Kasumi-1 (cell line): Measurements from ENCODE around the gene PROM2.
A peak's percentile ranks its signal among the peaks of the same experiment; 100 is the strongest.
"Not testable (repeated sequence)": the region's sequence is repeated elsewhere in the genome, so short reads cannot be mapped to it uniquely, and the experiment has no call there.

ENCODE experiments used
- DNase-seq, 2 experiments: peaks; one replicate each; lab custom pipeline; 2025; lab: John Stamatoyannopoulos, UW

The PROM2 gene

GRCh38 chr2:95268211-95269035 is 5.8 kb upstream of the PROM2 start:
- DNase-seq = no peak

GRCh38 chr2:95269036-95269680 is 5.1 kb upstream of the PROM2 start:
- DNase-seq = no peak

- not testable (repeated sequence) for DNase-seq
Observed at GRCh38 chr2:95269745-95270144, 4.5 kb upstream of the PROM2 start.

GRCh38 chr2:95270541-95271081 is 3.6 kb upstream of the PROM2 start:
- DNase-seq = no peak

GRCh38 chr2:95271381-95271971 is 2.8 kb upstream of the PROM2 start:
- no peak for DNase-seq

GRCh38 chr2:95272299-95272751 is 1.9 kb upstream of the PROM2 start:
- DNase-seq = no peak

- no peak for DNase-seq
Observed at GRCh38 chr2:95272781-95273180, 1.5 kb upstream of the PROM2 start.

- no peak for DNase-seq
Observed at GRCh38 chr2:95273566-95274290, 521 bp upstream of the PROM2 start.

- no peak for DNase-seq
Observed at GRCh38 chr2:95275151-95275515, 884 bp downstream of the PROM2 start.

GRCh38 chr2:95275601-95276243 is 1.5 kb downstream of the PROM2 start:
- peak; percentile 17 to 34 for DNase-seq

- DNase-seq = no peak
Observed at GRCh38 chr2:95276244-95276887, 2.1 kb downstream of the PROM2 start.

- DNase-seq = no peak
Observed at GRCh38 chr2:95276888-95277245, 2.6 kb downstream of the PROM2 start.

- DNase-seq = no peak
Observed at GRCh38 chr2:95277246-95277906, 3.1 kb downstream of the PROM2 start.

- no peak for DNase-seq
Observed at GRCh38 chr2:95278051-95278471, 3.8 kb downstream of the PROM2 start.

- DNase-seq = no peak
Observed at GRCh38 chr2:95278637-95279225, 4.5 kb downstream of the PROM2 start.

- DNase-seq = no peak
Observed at GRCh38 chr2:95279435-95280035, 5.3 kb downstream of the PROM2 start.

GRCh38 chr2:95281071-95281470 is 6.8 kb downstream of the PROM2 start:
- no peak for DNase-seq

GRCh38 chr2:95281786-95282185 is 7.5 kb downstream of the PROM2 start:
- DNase-seq = no peak

- DNase-seq = no peak
Observed at GRCh38 chr2:95282458-95282857, 8.2 kb downstream of the PROM2 start.

GRCh38 chr2:95283562-95283961 is 9.3 kb downstream of the PROM2 start:
- no peak for DNase-seq
